WTC11 (cell line): ENCODE results near the gene ANKRD50.

Experiments used
- CTCF ChIP-seq: fragments of 200-600 bp; IDR thresholded peaks from 2 replicates; pipeline ENCODE4 v1.8.0; 2022; ENCODE audit warnings: antibody characterized with exemption
- ETV6 ChIP-seq: sonication (generic); formaldehyde crosslinking; IDR thresholded peaks from 2 replicates; pipeline ENCODE4 v1.8.1; 2022; ENCODE audit warnings: mild to moderate bottlenecking, missing genetic modification reagents
- SP1 ChIP-seq: sonication (generic); formaldehyde crosslinking; conservative IDR thresholded peaks from 2 replicates; pipeline ENCODE4 v1.8.1; 2022; ENCODE audit warnings: missing genetic modification reagents
- TEAD4 ChIP-seq: sonication (generic); formaldehyde crosslinking; IDR thresholded peaks from 2 replicates; pipeline ENCODE4 v1.8.0; 2022; ENCODE audit warnings: mild to moderate bottlenecking, missing genetic modification reagents

- TF ChIP-seq ETV6 (CRISPR knock-in tag) = no peak
- no peak for TF ChIP-seq TEAD4 (CRISPR knock-in tag)
- TF ChIP-seq CTCF = no peak
- TF ChIP-seq SP1 (CRISPR knock-in tag) = no peak
These were observed 41.5 kb upstream of the ANKRD50 start for GRCh38 chr4:124753941-124754581.
